AG08395 (cell line): ENCODE measurements around the gene PCDHGB1.
A peak's percentile ranks its signal among the peaks of the same experiment; 100 is the strongest.
"Not testable (repeated sequence)": the region's sequence is repeated elsewhere in the genome, so short reads cannot be mapped to it uniquely, and the experiment has no call there.

Experiments
- DNase-seq: peaks from one replicate; pipeline ENCODE4 v3.0.0; 2012; ENCODE audit warnings: mixed read lengths, low spot score

Gene PCDHGB1

GRCh38 chr5:141383345-141383744 is 33.4 kb downstream of the PCDHGB1 start:
- DNase-seq = no peak

GRCh38 chr5:141384471-141385267 is 34.8 kb downstream of the PCDHGB1 start:
- DNase-seq = no peak

DNA sequence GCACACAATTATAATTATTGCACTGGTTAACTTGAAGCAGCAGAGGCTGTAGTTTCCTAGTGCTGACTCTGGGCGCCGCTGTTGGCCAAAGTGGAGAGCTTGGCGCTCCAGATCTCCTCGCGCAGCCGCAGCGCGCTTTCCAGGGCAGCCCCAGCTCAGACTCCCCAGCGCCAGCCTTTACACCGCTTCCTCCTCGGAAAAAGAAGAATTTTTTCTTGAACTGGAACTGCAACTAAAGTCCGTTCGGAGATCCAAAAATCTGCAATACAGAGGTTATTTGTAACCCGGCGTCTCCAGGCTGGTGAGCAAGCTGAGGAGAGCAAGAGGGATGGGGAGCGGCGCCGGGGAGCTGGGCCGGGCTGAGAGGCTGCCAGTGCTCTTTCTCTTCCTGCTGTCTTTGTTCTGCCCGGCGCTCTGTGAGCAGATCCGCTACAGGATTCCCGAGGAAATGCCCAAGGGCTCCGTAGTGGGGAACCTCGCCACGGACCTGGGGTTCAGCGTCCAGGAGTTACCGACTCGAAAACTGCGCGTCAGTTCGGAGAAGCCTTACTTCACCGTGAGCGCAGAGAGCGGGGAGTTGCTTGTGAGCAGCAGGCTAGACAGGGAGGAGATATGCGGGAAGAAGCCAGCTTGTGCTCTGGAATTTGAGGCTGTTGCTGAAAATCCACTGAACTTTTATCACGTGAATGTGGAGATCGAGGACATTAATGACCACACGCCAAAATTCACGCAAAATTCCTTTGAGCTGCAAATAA is 37.8 kb downstream of the PCDHGB1 start, which contains the start of gene PCDHGB4:
PCDHGB4 (plus strand) TSS at position 142 of the 755 bp plus-strand sequence; CDS start at position 329, 187 bp downstream.
- peak; percentile 29 for DNase-seq

DNA sequence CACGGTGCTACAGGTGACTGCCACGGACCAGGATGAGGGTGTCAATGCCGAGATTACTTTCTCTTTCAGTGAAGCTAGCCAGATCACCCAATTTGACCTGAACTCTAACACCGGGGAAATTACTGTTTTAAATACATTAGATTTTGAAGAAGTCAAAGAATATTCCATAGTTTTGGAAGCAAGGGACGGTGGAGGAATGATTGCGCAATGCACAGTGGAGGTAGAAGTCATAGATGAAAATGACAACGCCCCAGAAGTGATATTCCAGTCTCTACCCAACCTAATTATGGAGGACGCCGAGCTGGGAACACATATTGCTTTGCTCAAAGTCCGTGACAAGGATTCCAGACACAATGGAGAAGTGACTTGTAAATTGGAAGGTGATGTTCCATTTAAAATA is 38.8 kb downstream of the PCDHGB1 start:
- DNase-seq = no peak

- DNase-seq = no peak
These were observed 39.5 kb downstream of the PCDHGB1 start for GRCh38 chr5:141389153-141390042.

DNA sequence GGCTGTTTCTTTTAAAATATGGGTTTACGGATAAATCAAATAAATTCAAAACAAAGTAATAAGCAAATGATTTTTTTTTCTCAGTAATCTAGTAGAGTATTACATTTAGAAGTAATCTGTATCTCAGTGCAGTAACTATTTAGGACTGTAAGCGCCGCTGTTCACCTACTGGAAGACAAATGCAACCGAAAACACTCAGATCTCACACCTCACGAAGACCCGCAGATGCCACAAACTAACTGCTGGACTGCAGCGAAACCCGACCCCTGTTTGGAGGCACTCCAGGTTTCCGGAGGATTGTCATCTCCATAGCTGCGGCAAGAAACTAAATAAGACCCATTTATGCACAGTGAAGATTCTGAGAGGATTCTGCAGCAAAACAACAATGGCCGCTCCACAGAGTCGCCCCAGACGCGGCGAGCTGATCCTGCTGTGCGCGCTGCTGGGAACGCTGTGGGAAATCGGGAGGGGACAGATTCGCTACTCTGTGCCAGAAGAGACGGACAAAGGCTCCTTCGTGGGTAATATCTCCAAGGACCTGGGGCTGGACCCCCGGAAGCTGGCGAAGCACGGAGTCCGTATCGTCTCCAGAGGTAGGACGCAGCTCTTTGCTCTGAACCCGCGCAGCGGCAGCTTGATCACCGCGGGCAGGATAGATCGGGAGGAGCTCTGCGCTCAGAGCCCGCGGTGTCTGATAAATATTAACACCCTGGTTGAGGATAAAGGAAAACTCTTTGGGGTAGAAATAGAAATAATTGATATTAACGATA is 42.7 kb downstream of the PCDHGB1 start, which contains the start of gene PCDHGA8:
PCDHGA8 (plus strand) TSS at position 205 of the 770 bp plus-strand sequence; CDS start at position 386, 181 bp downstream.
- DNase-seq = no peak

DNA sequence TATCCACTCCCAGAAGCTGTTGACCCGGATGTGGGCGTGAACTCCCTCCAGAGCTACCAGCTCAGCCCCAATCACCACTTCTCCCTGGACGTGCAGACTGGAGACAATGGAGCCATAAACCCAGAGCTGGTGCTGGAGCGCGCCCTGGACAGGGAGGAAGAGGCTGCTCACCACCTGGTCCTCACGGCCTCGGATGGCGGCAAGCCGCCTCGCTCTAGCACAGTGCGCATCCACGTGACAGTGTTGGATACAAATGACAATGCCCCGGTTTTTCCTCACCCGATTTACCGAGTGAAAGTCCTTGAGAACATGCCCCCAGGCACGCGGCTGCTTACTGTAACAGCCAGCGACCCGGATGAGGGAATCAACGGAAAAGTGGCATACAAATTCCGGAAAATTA is 43.4 kb downstream of the PCDHGB1 start:
- DNase-seq = no peak

- DNase-seq = not testable (repeated sequence)
These were observed 44.7 kb downstream of the PCDHGB1 start for GRCh38 chr5:141394401-141395187.

- DNase-seq = peak; percentile 62
These were observed 48.1 kb downstream of the PCDHGB1 start, which contains the start of gene PCDHGB5 for GRCh38 chr5:141397756-141398551. TSS of gene PCDHGB5 (plus strand) at chr5:141397947. CDS start at chr5:141398128, 181 bp downstream.

GRCh38 chr5:141398608-141399007 is 48.7 kb downstream of the PCDHGB1 start:
- DNase-seq = no peak

GRCh38 chr5:141399555-141400258 is 49.8 kb downstream of the PCDHGB1 start:
- no peak for DNase-seq
